ENCODE results near the gene MLLT11.

Gene MLLT11

GRCh38 chr1:151047925-151048644 is 12.1 kb upstream of the MLLT11 start:
- Histone ChIP-seq H3K9me2 (replicated peaks; ENCODE audit: control insufficient read depth, low read length) (no peaks in the 10 kb centered on the region), H3K4me2 (ENCODE audit: low read length) (peak overlapping the region; percentile 92), H3K4me3 (ENCODE audit: low read length) (peak overlapping the region; percentile 87), H3K36me3 (ENCODE audit: control insufficient read depth, low read length) (peaks cover 26% of the 10 kb centered on the region), H3K4me1 (ENCODE audit: control insufficient read depth, low read length) (peaks cover 17% of the 10 kb centered on the region), H3K27ac (ENCODE audit: low read depth, low read length) (no peak overlapping the region), H3K27me3 (ENCODE audit: control insufficient read depth, low read length) (no peaks in the 10 kb centered on the region), H3F3A (ENCODE audit: control insufficient read depth, insufficient read depth) (peaks cover 38% of the 10 kb centered on the region), H4K20me1 (ENCODE audit: control insufficient read depth, insufficient read depth, low read depth, low read length) (peaks cover 2% of the 10 kb centered on the region; the same call in 1 of the 2 replicates), H3K9me3 (ENCODE audit: control insufficient read depth, insufficient read depth, low read length) (no peaks in the 10 kb centered on the region), H3K79me2 (ENCODE audit: control insufficient read depth, low read length) (no peaks in the 10 kb centered on the region)
- TF ChIP-seq EZH2phosphoT487 (IDR thresholded peaks at IDR 0.05; ENCODE audit: borderline replicate concordance, low read length), result no peak
- TF ChIP-seq, protein P1, sequence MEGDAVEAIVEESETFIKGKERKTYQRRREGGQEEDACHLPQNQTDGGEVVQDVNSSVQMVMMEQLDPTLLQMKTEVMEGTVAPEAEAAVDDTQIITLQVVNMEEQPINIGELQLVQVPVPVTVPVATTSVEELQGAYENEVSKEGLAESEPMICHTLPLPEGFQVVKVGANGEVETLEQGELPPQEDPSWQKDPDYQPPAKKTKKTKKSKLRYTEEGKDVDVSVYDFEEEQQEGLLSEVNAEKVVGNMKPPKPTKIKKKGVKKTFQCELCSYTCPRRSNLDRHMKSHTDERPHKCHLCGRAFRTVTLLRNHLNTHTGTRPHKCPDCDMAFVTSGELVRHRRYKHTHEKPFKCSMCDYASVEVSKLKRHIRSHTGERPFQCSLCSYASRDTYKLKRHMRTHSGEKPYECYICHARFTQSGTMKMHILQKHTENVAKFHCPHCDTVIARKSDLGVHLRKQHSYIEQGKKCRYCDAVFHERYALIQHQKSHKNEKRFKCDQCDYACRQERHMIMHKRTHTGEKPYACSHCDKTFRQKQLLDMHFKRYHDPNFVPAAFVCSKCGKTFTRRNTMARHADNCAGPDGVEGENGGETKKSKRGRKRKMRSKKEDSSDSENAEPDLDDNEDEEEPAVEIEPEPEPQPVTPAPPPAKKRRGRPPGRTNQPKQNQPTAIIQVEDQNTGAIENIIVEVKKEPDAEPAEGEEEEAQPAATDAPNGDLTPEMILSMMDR (IDR thresholded peaks at IDR 0.05; ENCODE audit: low read depth, low read length, poor library complexity, severe bottlenecking), result peak; percentile 75

- no peak overlapping the region for H3K27ac ChIP-seq (ENCODE audit: low read depth, low read length)
- no peaks in the 10 kb centered on the region for H3K79me2 ChIP-seq (ENCODE audit: control insufficient read depth, low read length)
- H3K36me3 ChIP-seq (ENCODE audit: control insufficient read depth, low read length), result peaks cover 31% of the 10 kb centered on the region
- no peaks in the 10 kb centered on the region for H3K9me2 ChIP-seq (replicated peaks; ENCODE audit: control insufficient read depth, low read length)
- no peaks in the 10 kb centered on the region for H3K27me3 ChIP-seq (ENCODE audit: control insufficient read depth, low read length)
- H3F3A ChIP-seq (ENCODE audit: control insufficient read depth, insufficient read depth), result peaks cover 38% of the 10 kb centered on the region
- peak overlapping the region; percentile 87 for H3K4me3 ChIP-seq (ENCODE audit: low read length)
- peak overlapping the region; percentile 92 for H3K4me2 ChIP-seq (ENCODE audit: low read length)
- H3K4me1 ChIP-seq (ENCODE audit: control insufficient read depth, low read length), result peaks cover 17% of the 10 kb centered on the region
- H3K9me3 ChIP-seq (ENCODE audit: control insufficient read depth, insufficient read depth, low read length), result no peaks in the 10 kb centered on the region
- peaks cover 2% of the 10 kb centered on the region; the same call in 1 of the 2 replicates for H4K20me1 ChIP-seq (ENCODE audit: control insufficient read depth, insufficient read depth, low read depth, low read length)
- no peak for TF ChIP-seq EZH2phosphoT487 (IDR thresholded peaks at IDR 0.05; ENCODE audit: borderline replicate concordance, low read length)
- TF ChIP-seq, protein P1 (IDR thresholded peaks at IDR 0.05; ENCODE audit: low read depth, low read length, poor library complexity, severe bottlenecking), result no peak
These were observed 11.6 kb upstream of the MLLT11 start for GRCh38 chr1:151048645-151049032.

DNA sequence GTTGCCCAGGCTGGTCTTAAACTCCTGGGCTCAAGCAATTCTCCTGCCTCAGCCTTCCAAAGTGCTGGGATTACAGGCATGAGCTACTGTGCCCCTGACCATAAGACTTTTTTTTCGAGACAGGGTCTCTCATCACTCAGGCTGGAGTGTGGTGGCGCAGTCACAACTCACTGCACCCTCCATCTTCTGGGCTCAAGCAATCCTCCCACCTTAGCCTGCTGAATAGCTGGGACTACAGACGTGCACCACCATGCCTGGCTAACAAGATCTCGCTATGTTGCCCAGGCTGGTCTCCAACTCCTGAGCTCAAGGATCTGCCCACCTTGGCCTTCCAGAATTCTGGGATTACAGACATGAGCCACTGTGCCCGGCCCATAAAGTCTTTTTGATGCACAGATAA is 10.7 kb upstream of the MLLT11 start:
- H3K27ac ChIP-seq (ENCODE audit: low read depth, low read length), result no peak overlapping the region
- H4K20me1 ChIP-seq (ENCODE audit: control insufficient read depth, insufficient read depth, low read depth, low read length), result peaks cover 2% of the 10 kb centered on the region; the same call in 1 of the 2 replicates
- no peaks in the 10 kb centered on the region for H3K9me3 ChIP-seq (ENCODE audit: control insufficient read depth, insufficient read depth, low read length)
- H3K36me3 ChIP-seq (ENCODE audit: control insufficient read depth, low read length), result peaks cover 40% of the 10 kb centered on the region
- no peaks in the 10 kb centered on the region for H3K27me3 ChIP-seq (ENCODE audit: control insufficient read depth, low read length)
- no peaks in the 10 kb centered on the region for H3K9me2 ChIP-seq (replicated peaks; ENCODE audit: control insufficient read depth, low read length)
- no peak overlapping the region for H3K4me3 ChIP-seq (ENCODE audit: low read length)
- TF ChIP-seq EZH2phosphoT487 (IDR thresholded peaks at IDR 0.05; ENCODE audit: borderline replicate concordance, low read length), result no peak
- TF ChIP-seq, protein P1 (IDR thresholded peaks at IDR 0.05; ENCODE audit: low read depth, low read length, poor library complexity, severe bottlenecking), result no peak
- no peaks in the 10 kb centered on the region for H3K79me2 ChIP-seq (ENCODE audit: control insufficient read depth, low read length)
- H3K4me1 ChIP-seq (ENCODE audit: control insufficient read depth, low read length), result peaks cover 17% of the 10 kb centered on the region
- H3K4me2 ChIP-seq (ENCODE audit: low read length), result no peak overlapping the region
- peaks cover 38% of the 10 kb centered on the region for H3F3A ChIP-seq (ENCODE audit: control insufficient read depth, insufficient read depth)
